ENCODE results near the gene KCTD20. TPM values are rescaled to one million over a fixed set of nuclear protein-coding genes. Genes with fewer than 3 reads are reported as not detected.

The KCTD20 gene
- total and polyA plus RNA-seq, 10 of the 15 experiments (the other 5 are each of a cell fraction or from before 2014, with no cell fraction given), result 18.1 to 77.0 (median 50.5) TPM

- TF ChIP-seq USF1 (IDR thresholded peaks at IDR 0.05; ENCODE audit: borderline replicate concordance, extremely low read length, insufficient read depth, low read depth, low read length) (no peak), POLR2A (IDR thresholded peaks at IDR 0.05; ENCODE audit: low read depth, low read length) (no peak), TBL1XR1 (IDR thresholded peaks at IDR 0.05; ENCODE audit: low read depth, low read length) (peak; percentile 63; the same call in 1 of the 2 replicates), IRF3 (IDR thresholded peaks at IDR 0.05) (no peak), BHLHE40 (IDR thresholded peaks at IDR 0.05; ENCODE audit: borderline replicate concordance in 1 of 2, low read depth in 2 of 2, low read length in 1 of 2) (peak in 1 of 2 experiments; percentile 15; a peak in 1 of 4 replicates), CBX5 (IDR thresholded peaks at IDR 0.05; ENCODE audit: low read depth) (no peak), CBX3 (IDR thresholded peaks at IDR 0.05; ENCODE audit: borderline replicate concordance, low read depth) (no peak), ZBTB4 (CRISPR knock-in tag; IDR thresholded peaks at IDR 0.05) (no peak), RB1 (IDR thresholded peaks at IDR 0.05; ENCODE audit: borderline replicate concordance) (no peak), LARP7 (IDR thresholded peaks at IDR 0.05) (no peak), RFX5 (IDR thresholded peaks at IDR 0.05; ENCODE audit: low read depth, low read length) (no peak), TAF1 (IDR thresholded peaks at IDR 0.05; ENCODE audit: borderline replicate concordance, low read depth, low read length) (no peak), MTA2 (IDR thresholded peaks at IDR 0.05; ENCODE audit: low read depth) (peak; percentile 76), BCL11A (IDR thresholded peaks at IDR 0.05; ENCODE audit: low read depth, low read length) (no peak), CUX1 (IDR thresholded peaks at IDR 0.05; ENCODE audit: insufficient replicate concordance, low read depth, low read length) (no peak), YY1 (IDR thresholded peaks at IDR 0.05; ENCODE audit: low read depth, low read length) (no peak), CHD1 (IDR thresholded peaks at IDR 0.05; ENCODE audit: low read depth, low read length) (no peak)
Measured at GRCh38 chr6:36432151-36432671, 10.6 kb upstream of the KCTD20 start (continued).
